ENCODE measurements around the gene GPR108. TPM values are rescaled to one million over a fixed set of nuclear protein-coding genes. Genes with fewer than 3 reads are reported as not detected.

The GPR108 gene
- total and polyA plus RNA-seq, 2 of the 13 experiments (the other 11 are each of a cell fraction or from before 2014, with no cell fraction given), result 36.4 to 63.0 TPM

DNA sequence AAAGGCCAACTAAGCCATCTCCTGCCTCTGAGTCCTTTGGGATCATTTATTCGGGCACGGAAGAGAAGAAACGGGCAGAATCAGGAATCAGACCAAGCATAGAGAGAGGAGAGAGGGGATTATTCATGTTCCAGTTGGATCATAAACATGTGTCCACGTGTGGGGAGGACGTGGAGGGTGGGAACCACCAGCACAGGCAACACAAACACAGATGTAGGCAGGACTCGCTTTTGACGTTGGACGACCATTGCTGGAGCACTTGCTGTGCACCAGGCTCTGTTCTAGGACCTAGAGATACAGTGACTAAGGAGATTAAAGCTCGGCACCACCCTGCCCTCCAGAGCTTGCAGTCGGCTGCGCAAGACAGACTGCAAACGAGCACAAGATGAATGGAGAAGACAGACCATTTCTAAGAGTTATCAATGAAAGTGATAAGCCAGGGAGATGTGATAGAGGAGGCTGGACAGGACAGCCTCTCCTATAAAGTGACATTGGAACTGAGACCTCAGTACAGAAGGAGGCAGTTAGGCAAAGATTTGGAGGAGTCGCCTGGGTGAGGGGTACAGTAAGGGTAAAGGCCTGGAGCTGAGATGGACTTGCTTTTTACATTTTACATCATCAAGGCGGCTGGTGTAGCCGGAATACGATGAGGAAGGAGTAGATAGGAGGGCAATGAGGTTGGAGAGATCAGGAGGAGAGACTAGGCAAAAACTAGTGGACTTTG, 29.1 kb upstream of the GPR108 start (continued):
- TF ChIP-seq, protein P1, sequence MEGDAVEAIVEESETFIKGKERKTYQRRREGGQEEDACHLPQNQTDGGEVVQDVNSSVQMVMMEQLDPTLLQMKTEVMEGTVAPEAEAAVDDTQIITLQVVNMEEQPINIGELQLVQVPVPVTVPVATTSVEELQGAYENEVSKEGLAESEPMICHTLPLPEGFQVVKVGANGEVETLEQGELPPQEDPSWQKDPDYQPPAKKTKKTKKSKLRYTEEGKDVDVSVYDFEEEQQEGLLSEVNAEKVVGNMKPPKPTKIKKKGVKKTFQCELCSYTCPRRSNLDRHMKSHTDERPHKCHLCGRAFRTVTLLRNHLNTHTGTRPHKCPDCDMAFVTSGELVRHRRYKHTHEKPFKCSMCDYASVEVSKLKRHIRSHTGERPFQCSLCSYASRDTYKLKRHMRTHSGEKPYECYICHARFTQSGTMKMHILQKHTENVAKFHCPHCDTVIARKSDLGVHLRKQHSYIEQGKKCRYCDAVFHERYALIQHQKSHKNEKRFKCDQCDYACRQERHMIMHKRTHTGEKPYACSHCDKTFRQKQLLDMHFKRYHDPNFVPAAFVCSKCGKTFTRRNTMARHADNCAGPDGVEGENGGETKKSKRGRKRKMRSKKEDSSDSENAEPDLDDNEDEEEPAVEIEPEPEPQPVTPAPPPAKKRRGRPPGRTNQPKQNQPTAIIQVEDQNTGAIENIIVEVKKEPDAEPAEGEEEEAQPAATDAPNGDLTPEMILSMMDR (CRISPR knock-in tag; IDR thresholded peaks at IDR 0.05), result 0 out of 2 replicates have a peak, but pooled peaks have one; percentile 6
- TF ChIP-seq TBX2 (CRISPR knock-in tag; IDR thresholded peaks at IDR 0.05; ENCODE audit: borderline replicate concordance) (0 out of 2 replicates have a peak, but pooled peaks have one; percentile 19), GRHL1 (CRISPR knock-in tag; conservative IDR thresholded peaks at IDR 0.05) (no peak)

- Histone ChIP-seq H2AFZ (ENCODE audit: low read length) (no peak overlapping the region), H3K4me2 (ENCODE audit: low read depth, low read length) (peak overlapping the region; percentile 86), H3K4me3 (replicated peaks in 1 of 3; ENCODE audit: insufficient read depth in 1 of 3, low read depth in 2 of 3, low read length in 3 of 3) (peak overlapping the region in 1 of 3 experiments; percentile 73; a peak in 2 of 6 replicates), H3K27ac (ENCODE audit: extremely low read length, insufficient read depth, low read length) (no peak overlapping the region), H3K9ac (ENCODE audit: insufficient read depth, low read depth, low read length) (no peak overlapping the region), H3K79me2 (ENCODE audit: insufficient read depth, low read length) (no peaks in the 10 kb centered on the region), H3K27me3 (ENCODE audit: control insufficient read depth in 1 of 2, insufficient read depth in 2 of 2, low read length in 2 of 2) (no peaks in the 10 kb centered on the region), H4K20me1 (ENCODE audit: insufficient read depth, low read length) (no peaks in the 10 kb centered on the region), H3K9me3 (ENCODE audit: low read length) (no peaks in the 10 kb centered on the region), H3K4me1 (ENCODE audit: insufficient read depth, low read length) (peaks cover 40% of the 10 kb centered on the region), H3K36me3 (replicated peaks in 1 of 2; ENCODE audit: control insufficient read depth in 1 of 2, insufficient read depth in 2 of 2, low read length in 2 of 2) (no peaks in the 10 kb centered on the region)
- DNase-seq (ENCODE audit: low spot score), result peak; percentile 19
- in situ Hi-C loops (cut with HindIII; ENCODE audit: extremely low pct_ligation_motif_present, low pct_unique_long_range_greater_than_20kb), result no loop called here
- no peak for FAIRE-seq
- BruUV-seq (replicated peaks), result no TSS peak
- CTCF ChIA-PET (ENCODE audit: low intra/inter-chr PET ratio, low total read pairs), result no interaction called here
- POLR2A ChIA-PET, result interaction anchor here (0.6 to 1.0 kb wide), 2 partner anchors 36 to 94 kb away, joined by 3 read pairs; no protein-coding TSS in a partner anchor
- no peak for ATAC-seq
- intact Hi-C loops (cut with micrococcal nuclease; ENCODE audit: unreplicated experiment), result no loop called here
- 7% methylated on average over 5 of the region's 8 CpGs for WGBS (ENCODE audit: low lambda C conversion rate)
- TF ChIP-seq ZNF563 (CRISPR knock-in tag; IDR thresholded peaks at IDR 0.05) (0 out of 2 replicates have a peak, but pooled peaks have one; percentile 34), MAFF (IDR thresholded peaks at IDR 0.05; ENCODE audit: low read depth, low read length) (peak; percentile 11; the same call in 1 of the 2 replicates), GPN1 (CRISPR knock-in tag; IDR thresholded peaks at IDR 0.05; ENCODE audit: borderline replicate concordance) (no peak), TEAD3 (CRISPR knock-in tag; optimal IDR thresholded peaks at IDR 0.05; ENCODE audit: borderline replicate concordance) (peak; percentile 67), SAP130 (CRISPR knock-in tag; IDR thresholded peaks at IDR 0.05; ENCODE audit: low read depth) (peak; percentile 32; the same call in 1 of the 2 replicates), MAFK (conservative IDR thresholded peaks at IDR 0.05 in 1 of 2, IDR thresholded peaks at IDR 0.05 in 1 of 2; ENCODE audit: low read length in 2 of 2) (peak; percentile 18 to 27; a peak in 2 of 4 replicates), ZNF331 (CRISPR knock-in tag; IDR thresholded peaks at IDR 0.05) (no peak), SRSF4 (IDR thresholded peaks at IDR 0.05; ENCODE audit: low read depth, low read length, poor library complexity, severe bottlenecking) (no peak), ZBTB25 (CRISPR knock-in tag; IDR thresholded peaks at IDR 0.05) (no peak)
- TF ChIP-seq, protein P2, sequence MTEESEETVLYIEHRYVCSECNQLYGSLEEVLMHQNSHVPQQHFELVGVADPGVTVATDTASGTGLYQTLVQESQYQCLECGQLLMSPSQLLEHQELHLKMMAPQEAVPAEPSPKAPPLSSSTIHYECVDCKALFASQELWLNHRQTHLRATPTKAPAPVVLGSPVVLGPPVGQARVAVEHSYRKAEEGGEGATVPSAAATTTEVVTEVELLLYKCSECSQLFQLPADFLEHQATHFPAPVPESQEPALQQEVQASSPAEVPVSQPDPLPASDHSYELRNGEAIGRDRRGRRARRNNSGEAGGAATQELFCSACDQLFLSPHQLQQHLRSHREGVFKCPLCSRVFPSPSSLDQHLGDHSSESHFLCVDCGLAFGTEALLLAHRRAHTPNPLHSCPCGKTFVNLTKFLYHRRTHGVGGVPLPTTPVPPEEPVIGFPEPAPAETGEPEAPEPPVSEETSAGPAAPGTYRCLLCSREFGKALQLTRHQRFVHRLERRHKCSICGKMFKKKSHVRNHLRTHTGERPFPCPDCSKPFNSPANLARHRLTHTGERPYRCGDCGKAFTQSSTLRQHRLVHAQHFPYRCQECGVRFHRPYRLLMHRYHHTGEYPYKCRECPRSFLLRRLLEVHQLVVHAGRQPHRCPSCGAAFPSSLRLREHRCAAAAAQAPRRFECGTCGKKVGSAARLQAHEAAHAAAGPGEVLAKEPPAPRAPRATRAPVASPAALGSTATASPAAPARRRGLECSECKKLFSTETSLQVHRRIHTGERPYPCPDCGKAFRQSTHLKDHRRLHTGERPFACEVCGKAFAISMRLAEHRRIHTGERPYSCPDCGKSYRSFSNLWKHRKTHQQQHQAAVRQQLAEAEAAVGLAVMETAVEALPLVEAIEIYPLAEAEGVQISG (CRISPR knock-in tag; IDR thresholded peaks at IDR 0.05), result 0 out of 2 replicates have a peak, but pooled peaks have one; percentile 18
Measured at GRCh38 chr19:6765738-6766356, 28.5 kb upstream of the GPR108 start.
